ENCODE measurements around the gene DUSP22. TPM values are rescaled to one million over a fixed set of nuclear protein-coding genes. Genes with fewer than 3 reads are reported as not detected.

DUSP22 gene
- total and polyA plus RNA-seq, 2 of the 8 experiments (the other 6 are each of a cell fraction or from before 2014, with no cell fraction given), result 15.5 to 32.4 TPM

DNA sequence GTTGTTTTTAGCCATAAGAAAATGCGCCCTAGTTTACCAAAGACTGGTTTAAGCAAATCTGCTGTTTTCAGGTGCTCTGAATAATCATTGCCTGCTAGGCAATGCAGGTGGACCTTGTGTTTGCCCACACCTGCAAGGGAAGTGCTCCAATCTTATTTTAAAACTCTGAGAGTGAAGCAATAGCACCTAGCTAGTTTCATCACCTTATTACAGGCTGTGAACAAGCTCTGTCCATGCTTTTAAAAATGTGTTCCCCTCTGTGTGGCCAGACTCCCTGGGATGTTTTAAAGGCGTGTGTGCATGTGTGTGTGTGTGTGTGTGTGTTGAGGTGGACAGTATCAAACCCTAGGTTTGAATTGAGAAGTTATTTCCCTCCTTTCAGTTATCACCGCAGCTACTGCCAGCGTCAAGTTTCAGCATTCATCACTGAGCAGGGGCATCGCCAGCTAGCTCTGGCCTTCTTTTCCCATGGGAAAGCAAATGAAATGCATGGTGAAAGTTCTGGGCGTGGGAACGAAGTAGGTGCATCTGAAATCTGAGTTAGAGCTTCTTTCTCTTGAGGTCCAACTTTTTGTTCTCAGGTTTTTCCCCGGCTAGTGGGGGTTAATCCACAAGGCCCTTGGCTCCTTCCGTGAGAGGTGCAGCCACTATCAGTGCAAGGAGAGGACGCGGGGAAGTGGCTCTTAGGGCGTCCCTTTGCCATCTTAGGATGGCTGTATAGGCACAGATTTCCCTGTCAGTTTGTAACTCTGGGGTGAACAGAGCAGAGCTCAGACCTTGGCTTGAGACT, 30.8 kb downstream of the DUSP22 start:
- Histone ChIP-seq H3K18ac (ENCODE audit: extremely low read depth, low read length) (no peak overlapping the region), H3K27ac (ENCODE audit: low read depth, low read length) (no peak overlapping the region), H3K4me2 (ENCODE audit: insufficient read depth in 1 of 2, low read depth in 2 of 2, low read length in 2 of 2) (no peak overlapping the region), H3K9ac (replicated peaks in 1 of 4; ENCODE audit: extremely low read depth in 1 of 4, low read depth in 3 of 4, low read length in 3 of 4) (no peak overlapping the region), H3K4me1 (replicated peaks in 1 of 4; ENCODE audit: control insufficient read depth in 3 of 4, insufficient read depth in 4 of 4, low read length in 3 of 4) (peaks cover 0 to 5% (median 3%) of the 10 kb centered on the region in 4 experiments; a peak in 3 of 7 replicates), H4K5ac (ENCODE audit: insufficient read length, low read depth, low read length) (no peak overlapping the region), H3K4ac (replicated peaks; ENCODE audit: insufficient read length, low read depth, low read length) (no peak overlapping the region), H3K9me3 (ENCODE audit: insufficient read depth in 2 of 2, low read depth in 1 of 2, low read length in 1 of 2) (peaks cover 36 to 89% of the 10 kb centered on the region in 2 experiments), H4K8ac (ENCODE audit: extremely low read depth, insufficient read depth, low read length) (no peak overlapping the region), H3K36me3 (ENCODE audit: control insufficient read depth in 2 of 4, insufficient read depth in 4 of 4, low read length in 3 of 4) (no peaks in the 10 kb centered on the region), H3K79me2 (ENCODE audit: control insufficient read depth in 1 of 2, insufficient read depth in 2 of 2, low read length in 2 of 2) (no peaks in the 10 kb centered on the region), H3K79me1 (ENCODE audit: low read depth, low read length) (no peaks in the 10 kb centered on the region), H3K27me3 (replicated peaks in 1 of 4; ENCODE audit: control insufficient read depth in 3 of 4, extremely low read depth in 1 of 4, insufficient read depth in 3 of 4, low read length in 3 of 4) (no peaks in the 10 kb centered on the region; a peak in 2 of 7 replicates), H3K23ac (ENCODE audit: insufficient read length) (no peak overlapping the region), H2AK5ac (ENCODE audit: low read depth, low read length) (no peak overlapping the region), H2BK12ac (ENCODE audit: low read depth, low read length) (no peak overlapping the region), H3K23me2 (ENCODE audit: low read depth, low read length) (no peaks in the 10 kb centered on the region), H3K14ac (ENCODE audit: insufficient read length) (no peak overlapping the region), H2BK15ac (ENCODE audit: low read length) (no peak overlapping the region), H3K4me3 (ENCODE audit: extremely low read depth in 1 of 4, insufficient read depth in 2 of 4, low read depth in 3 of 4, low read length in 4 of 4) (no peak overlapping the region), H2AFZ (ENCODE audit: low read length) (no peak overlapping the region), H2BK20ac (ENCODE audit: low read length) (no peak overlapping the region), H3K56ac (replicated peaks; ENCODE audit: insufficient read length, low read depth, low read length) (no peak overlapping the region), H4K20me1 (replicated peaks in 1 of 2; ENCODE audit: control insufficient read depth in 1 of 2, insufficient read depth in 2 of 2, low read length in 2 of 2) (peaks cover 0 to 2% of the 10 kb centered on the region in 2 experiments), H2BK120ac (replicated peaks; ENCODE audit: low read depth, low read length) (no peak overlapping the region), H2BK5ac (ENCODE audit: low read depth, low read length) (no peak overlapping the region), H4K91ac (replicated peaks; ENCODE audit: insufficient read length, low read length) (no peak overlapping the region)
- POLR2A ChIA-PET (ENCODE audit: partially characterized antibody), result no interaction called here
- FAIRE-seq (no peak), DNase-seq (ENCODE audit: low read depth in 1 of 2, low spot score in 2 of 2) (no peak)
- CTCF ChIA-PET (ENCODE audit: partially characterized antibody), result interaction anchor here (0.6 to 4.6 kb wide), 22 partner anchors 8 to 1200 kb away, joined by 3 to 34 read pairs (median 5); no protein-coding TSS in a partner anchor
- 79% methylated on average over 12 of the region's 12 CpGs; no CpG with 5 or more reads in 1 of the 2 experiments for WGBS, 2 experiments (ENCODE audit: extremely low coverage in 1 of 2, insufficient coverage in 1 of 2, insufficient read length in 1 of 2, insufficient replicate concordance in 2 of 2, low coverage in 1 of 2, low lambda C conversion rate in 2 of 2, missing lambda C conversion rate in 1 of 2)
- no peak for TF ChIP-seq EGR1 (IDR thresholded peaks at IDR 0.05; ENCODE audit: borderline replicate concordance, low read depth, low read length)
- TF ChIP-seq, protein P1, sequence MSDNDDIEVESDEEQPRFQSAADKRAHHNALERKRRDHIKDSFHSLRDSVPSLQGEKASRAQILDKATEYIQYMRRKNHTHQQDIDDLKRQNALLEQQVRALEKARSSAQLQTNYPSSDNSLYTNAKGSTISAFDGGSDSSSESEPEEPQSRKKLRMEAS (IDR thresholded peaks at IDR 0.05), result no peak
